HCT116 (cell line): ENCODE data around the gene SOAT2.

Experiments used
- CTCF ChIP-seq, 3 experiments: fragments of 200-600 bp in 1 of 3; sonication (generic) in 1 of 3; IDR thresholded peaks in 2 of 3; conservative IDR thresholded peaks in 1 of 3; 2 replicates each; pipeline ENCODE4 v1.5.1; 2012 to 2017; ENCODE audit warnings: low read depth in 2 of 3, low read length in 2 of 3, antibody characterized with exemption in 1 of 3, borderline replicate concordance in 1 of 3, control low read depth in 1 of 3, mild to moderate bottlenecking in 1 of 3, mixed read lengths in 1 of 3, mixed run types in 1 of 3, moderate library complexity in 1 of 3; ENCODE audit not compliant: insufficient read depth in 1 of 3
- ELF1 ChIP-seq: IDR thresholded peaks from 2 replicates; pipeline ENCODE4 v1.6.1; 2012; ENCODE audit warnings: low read depth, borderline replicate concordance
- EZH2phosphoT487 ChIP-seq: fragments of 200-600 bp; IDR thresholded peaks from 2 replicates; pipeline ENCODE4 v1.6.1; 2018; ENCODE audit warnings: antibody characterized with exemption, borderline replicate concordance
- JUND ChIP-seq: IDR thresholded peaks from 2 replicates; pipeline ENCODE4 v1.6.1; 2012
- MAX ChIP-seq: IDR thresholded peaks from 2 replicates; pipeline ENCODE4 v1.6.1; 2012
- POLR2A ChIP-seq: IDR thresholded peaks from 2 replicates; pipeline ENCODE4 v1.7.0; 2011; ENCODE audit warnings: borderline replicate concordance; ENCODE audit not compliant: insufficient read depth, insufficient read length; ENCODE audit errors: extremely low read depth
- POLR2AphosphoS5 ChIP-seq: IDR thresholded peaks from 2 replicates; pipeline ENCODE4 v1.6.1; 2011; ENCODE audit warnings: mild to moderate bottlenecking, low read depth, low read length, moderate library complexity
- RAD21 ChIP-seq: IDR thresholded peaks from 2 replicates; pipeline ENCODE4 v1.6.1; 2012; ENCODE audit warnings: low read depth, mild to moderate bottlenecking
- REST ChIP-seq: IDR thresholded peaks from 2 replicates; pipeline ENCODE4 v1.6.1; 2012; ENCODE audit warnings: low read depth
- SIN3A ChIP-seq: IDR thresholded peaks from 2 replicates; pipeline ENCODE4 v1.6.1; 2012; ENCODE audit warnings: low read depth
- SP1 ChIP-seq: IDR thresholded peaks from 2 replicates; pipeline ENCODE4 v1.6.1; 2012; ENCODE audit warnings: low read depth
- TCF7L2 ChIP-seq: IDR thresholded peaks from 2 replicates; pipeline ENCODE4 v1.7.0; 2011; ENCODE audit warnings: borderline replicate concordance, inconsistent platforms; ENCODE audit not compliant: insufficient read depth, insufficient read length; ENCODE audit errors: extremely low read depth
- ZBTB33 ChIP-seq: IDR thresholded peaks from 2 replicates; pipeline ENCODE4 v1.6.1; 2011; ENCODE audit warnings: mild to moderate bottlenecking, low read length, moderate library complexity; ENCODE audit not compliant: insufficient replicate concordance; ENCODE audit errors: extremely low read depth
- ZNF274 ChIP-seq: fragments of 200-500 bp; sonication (Bioruptor generic); IDR thresholded peaks from 2 replicates; pipeline ENCODE4 v1.6.1; 2014; ENCODE audit warnings: mild to moderate bottlenecking, low read depth, low read length, inconsistent platforms

GRCh38 chr12:53082637-53083175 lies 20.6 kb upstream of the SOAT2 start:
- no peak for TF ChIP-seq POLR2A
- no peak for TF ChIP-seq CTCF (IDR thresholded peaks at IDR 0.05 in 2 of 3, conservative IDR thresholded peaks at IDR 0.05 in 1 of 3; ENCODE audit: borderline replicate concordance in 1 of 3, insufficient read depth in 1 of 3, low read depth in 2 of 3, low read length in 2 of 3)
- no peak for TF ChIP-seq JUND
- no peak for TF ChIP-seq RAD21
- no peak for TF ChIP-seq MAX
- no peak for TF ChIP-seq SIN3A
- no peak for TF ChIP-seq POLR2AphosphoS5
- no peak for TF ChIP-seq EZH2phosphoT487
- no peak for TF ChIP-seq ELF1
- no peak for TF ChIP-seq TCF7L2
- no peak for TF ChIP-seq SP1
- TF ChIP-seq ZNF274 = no peak
- TF ChIP-seq ZBTB33 = no peak
- TF ChIP-seq REST = no peak
